ENCODE results near the gene MBLAC2. TPM values are rescaled to one million over a fixed set of nuclear protein-coding genes. Genes with fewer than 3 reads are reported as not detected.

Gene MBLAC2
- total RNA-seq, 1 experiment from 2014 or later: 5.7 TPM

- Histone ChIP-seq H3K4me3 (replicated peaks in 1 of 2; ENCODE audit: low read depth in 1 of 2, low read length in 2 of 2) (no peak overlapping the region), H3K9me3 (ENCODE audit: control insufficient read depth in 1 of 2, insufficient read depth in 1 of 2, low read depth in 1 of 2, low read length in 2 of 2) (no peaks in the 10 kb centered on the region), H3K36me3 (ENCODE audit: control insufficient read depth in 1 of 2, insufficient read depth in 2 of 2, low read length in 2 of 2) (0 out of 4 replicates have a peak, but pooled peaks cover 0 to 2% of the 10 kb centered on the region in 2 experiments), H3K27me3 (ENCODE audit: insufficient read depth, low read length) (no peaks in the 10 kb centered on the region), H3K9me2 (ENCODE audit: insufficient read depth) (no peaks in the 10 kb centered on the region), H3K4me2 (ENCODE audit: low read length) (no peak overlapping the region), H3K27ac (ENCODE audit: low read depth, low read length) (no peak overlapping the region), H3K9ac (ENCODE audit: low read length) (no peak overlapping the region), H4K20me1 (ENCODE audit: insufficient read depth) (no peaks in the 10 kb centered on the region), H2AFZ (ENCODE audit: low read depth, low read length, poor library complexity, severe bottlenecking) (no peak overlapping the region), H3K79me2 (ENCODE audit: insufficient read depth, low read length) (peaks cover 76% of the 10 kb centered on the region), H3K4me1 (ENCODE audit: control insufficient read depth in 1 of 2, insufficient read depth in 2 of 2, low read length in 2 of 2) (peaks cover 2 to 16% of the 10 kb centered on the region in 2 experiments; a peak in 3 of 4 replicates)
- ChIA-PET CTCF (no interaction called here), RAD21 (ENCODE audit: low non-redundant PET in 1 of 2, low total read pairs in 2 of 2, uncharacterized antibody in 2 of 2, unreplicated experiment in 2 of 2) (no interaction called here), POLR2A (no interaction called here)
- intact Hi-C loops (cut with micrococcal nuclease): no loop called here
- DNase-seq (ENCODE audit: low read depth, low spot score) (no peak), ATAC-seq (no peak)
- TF ChIP-seq ZNF274 (IDR thresholded peaks at IDR 0.05; ENCODE audit: low read depth, low read length) (no peak), POLR2A (IDR thresholded peaks at IDR 0.05; ENCODE audit: borderline replicate concordance, extremely low read depth, insufficient read depth, insufficient read length) (no peak), SRF (IDR thresholded peaks at IDR 0.05; ENCODE audit: low read depth) (no peak), ELF1 (IDR thresholded peaks at IDR 0.05; ENCODE audit: borderline replicate concordance, low read depth) (no peak), FOSL1 (IDR thresholded peaks at IDR 0.05; ENCODE audit: low read depth) (no peak), RAD21 (IDR thresholded peaks at IDR 0.05; ENCODE audit: low read depth) (no peak), SP1 (IDR thresholded peaks at IDR 0.05; ENCODE audit: low read depth) (no peak), TCF7L2 (IDR thresholded peaks at IDR 0.05; ENCODE audit: borderline replicate concordance, extremely low read depth, insufficient read depth, insufficient read length) (no peak), YY1 (IDR thresholded peaks at IDR 0.05; ENCODE audit: extremely low read depth, insufficient replicate concordance, low read depth, low read length) (no peak), CEBPB (IDR thresholded peaks at IDR 0.05; ENCODE audit: low read depth) (no peak), MAX (IDR thresholded peaks at IDR 0.05) (no peak), EGR1 (IDR thresholded peaks at IDR 0.05; ENCODE audit: low read depth) (no peak)
- BruUV-seq (replicated peaks): no TSS peak
Observed at GRCh38 chr5:90479611-90480385, 5.2 kb upstream of the MBLAC2 start.
